ENCODE results near the gene DLL4. TPM values are rescaled to one million over a fixed set of nuclear protein-coding genes. Genes with fewer than 3 reads are reported as not detected.
"Not testable (repeated sequence)": the region's sequence is repeated elsewhere in the genome, so short reads cannot be mapped to it uniquely, and the experiment has no call there.

The DLL4 gene
- total RNA-seq, 1 donor from 2014 or later, result 15.2 TPM

GRCh38 chr15:40958723-40959122 lies 29.6 kb downstream of the DLL4 start:
- DNase-seq (ENCODE audit: low spot score), result no peak

DNA sequence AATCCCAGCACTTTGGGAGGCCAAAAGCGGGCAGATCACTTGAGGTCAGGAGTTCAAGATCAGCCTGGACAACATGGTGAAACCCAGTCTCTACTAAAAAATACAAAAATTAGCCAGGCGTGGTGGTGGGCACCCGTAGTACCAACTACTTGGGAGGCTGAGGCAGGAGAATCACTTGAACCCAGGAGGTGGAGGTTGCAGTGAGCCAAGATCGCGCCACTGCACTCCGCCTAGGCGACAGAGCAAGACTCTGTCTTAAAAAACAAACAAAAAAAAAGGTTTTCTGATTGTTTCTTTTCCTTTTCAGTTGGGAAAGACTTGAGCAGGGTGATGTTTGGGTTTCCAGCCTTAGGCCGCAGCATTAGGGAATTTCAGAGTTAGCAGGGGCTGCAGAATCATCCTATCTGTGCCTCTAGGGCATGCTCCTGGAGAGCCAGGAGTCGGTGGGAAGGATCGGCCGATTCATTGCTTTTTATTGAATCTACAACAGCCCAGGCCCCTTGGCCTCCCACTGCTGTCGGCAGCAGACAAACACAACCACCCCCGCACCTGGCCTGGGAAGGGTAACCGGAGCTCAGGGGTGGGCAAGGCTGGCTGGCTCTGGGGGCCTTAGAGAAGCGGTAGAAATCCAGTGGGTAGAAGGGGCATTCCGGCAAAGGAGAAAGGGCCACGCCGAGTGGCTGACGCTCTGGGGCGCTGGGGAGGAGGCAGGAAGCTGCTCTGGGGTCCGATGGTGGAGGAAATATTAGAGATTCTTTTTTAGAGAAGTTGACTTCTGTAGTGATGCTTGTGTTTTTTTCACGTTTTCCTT lies 30.4 kb downstream of the DLL4 start:
- no peak for DNase-seq (ENCODE audit: low spot score)

DNA sequence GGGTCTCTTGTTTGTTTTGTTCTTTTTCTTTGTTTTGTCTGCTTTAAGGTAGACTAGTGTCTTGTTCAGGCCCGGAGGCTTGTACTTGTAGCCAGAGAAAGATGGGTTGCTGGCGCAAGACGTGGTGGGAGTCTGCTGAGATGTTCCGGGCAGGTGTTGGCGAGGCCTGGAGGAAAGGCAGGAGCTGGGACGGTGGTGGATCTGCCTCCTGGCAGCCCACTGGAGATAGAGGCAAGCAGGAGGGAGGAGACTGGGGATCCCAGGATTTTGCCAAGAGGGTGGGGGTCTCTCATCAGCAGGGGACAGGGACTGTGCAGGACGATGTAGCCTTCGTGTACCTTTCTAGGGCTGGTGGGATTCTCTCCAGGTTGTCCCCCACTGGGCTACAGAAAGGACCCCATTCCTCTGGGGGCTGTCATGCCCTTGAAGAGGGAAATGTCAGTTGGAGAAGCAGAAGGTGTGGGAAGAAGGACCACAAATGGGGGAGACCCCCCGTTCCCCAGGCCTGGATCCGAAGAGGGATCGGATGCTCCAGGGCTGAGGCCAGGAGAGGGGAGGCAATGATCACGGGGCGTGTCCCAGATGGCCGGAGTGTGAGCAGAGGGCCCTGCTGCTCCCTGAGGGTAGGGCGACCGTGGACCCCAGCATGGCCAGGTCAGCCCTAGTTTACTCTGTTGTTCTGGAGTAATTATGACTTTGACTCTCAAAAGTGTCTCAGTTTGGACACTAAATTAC lies 31.2 kb downstream of the DLL4 start:
- DNase-seq (ENCODE audit: low spot score), result no peak

GRCh38 chr15:40960925-40961324 lies 31.8 kb downstream of the DLL4 start:
- peak; percentile 72 for DNase-seq (ENCODE audit: low spot score)

DNA sequence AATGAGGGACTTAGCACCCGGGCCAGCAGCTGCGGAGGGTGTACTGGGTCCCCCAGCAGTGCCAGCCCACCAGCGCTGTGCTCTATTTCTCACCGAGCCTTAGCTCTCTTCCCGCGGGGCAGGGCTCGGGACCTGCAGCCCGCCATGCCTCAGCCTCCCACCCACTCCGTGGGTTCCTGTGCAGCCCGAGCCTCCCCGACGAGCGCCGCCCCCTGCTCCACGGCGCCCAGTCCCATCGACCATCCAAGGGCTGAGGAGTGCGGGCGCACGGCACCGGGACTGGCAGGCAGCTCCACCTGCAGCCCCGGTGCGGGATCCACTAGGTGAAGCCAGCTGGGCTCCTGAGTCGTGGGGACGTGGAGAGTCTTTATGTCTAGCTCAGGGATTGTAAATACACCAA lies 32.6 kb downstream of the DLL4 start:
- DNase-seq (ENCODE audit: low spot score), result not testable (repeated sequence)

- not testable (repeated sequence) for DNase-seq (ENCODE audit: low spot score)
Measured at GRCh38 chr15:40962317-40962716, 33.2 kb downstream of the DLL4 start.

GRCh38 chr15:40963201-40963600 lies 34.1 kb downstream of the DLL4 start:
- no peak for DNase-seq (ENCODE audit: low spot score)

GRCh38 chr15:40964006-40964405 lies 34.9 kb downstream of the DLL4 start:
- no peak for DNase-seq (ENCODE audit: low spot score)

- DNase-seq (ENCODE audit: low spot score), result no peak
Measured at GRCh38 chr15:40964634-40965033, 35.5 kb downstream of the DLL4 start.

DNA sequence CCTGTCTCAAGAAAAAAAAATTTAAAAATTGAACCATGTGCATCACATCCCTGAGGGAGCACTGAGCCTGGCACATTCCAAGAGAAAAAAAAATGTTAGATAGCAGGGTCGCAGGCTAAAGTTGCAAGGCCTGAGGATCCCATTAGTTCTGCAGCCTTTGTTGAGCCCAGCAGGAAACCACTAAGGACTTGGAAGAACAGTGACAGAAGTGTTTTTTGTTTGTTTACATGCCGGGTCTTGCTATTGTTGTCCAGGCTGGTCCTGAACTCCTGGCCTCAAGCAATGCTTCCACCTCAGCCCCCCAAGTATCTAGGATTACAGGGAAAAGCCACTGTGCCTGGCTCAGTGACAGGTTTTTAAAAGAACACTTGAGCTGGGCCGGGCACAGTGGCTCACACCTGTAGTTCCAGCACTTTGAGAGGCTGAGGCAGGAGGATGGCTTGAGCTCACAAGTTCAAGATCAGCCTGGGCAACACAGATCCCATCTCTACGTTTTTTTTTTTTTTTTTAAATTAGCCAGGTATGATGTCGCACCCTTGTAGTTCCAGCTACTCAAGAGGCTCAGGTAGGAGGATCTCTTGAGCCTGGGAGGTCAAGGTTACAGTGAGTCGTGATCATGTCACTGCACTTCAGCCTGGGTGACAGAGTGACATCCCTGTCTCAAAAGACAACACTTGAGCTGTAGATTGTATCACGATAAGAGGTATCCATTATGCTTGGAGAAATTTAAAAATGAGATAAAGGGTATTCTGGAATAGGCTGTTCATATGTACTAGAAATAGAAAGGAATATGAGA lies 39.3 kb downstream of the DLL4 start:
- no peak for DNase-seq (ENCODE audit: low spot score)

GRCh38 chr15:40969363-40969762 lies 40.2 kb downstream of the DLL4 start:
- no peak for DNase-seq (ENCODE audit: low spot score)

DNA sequence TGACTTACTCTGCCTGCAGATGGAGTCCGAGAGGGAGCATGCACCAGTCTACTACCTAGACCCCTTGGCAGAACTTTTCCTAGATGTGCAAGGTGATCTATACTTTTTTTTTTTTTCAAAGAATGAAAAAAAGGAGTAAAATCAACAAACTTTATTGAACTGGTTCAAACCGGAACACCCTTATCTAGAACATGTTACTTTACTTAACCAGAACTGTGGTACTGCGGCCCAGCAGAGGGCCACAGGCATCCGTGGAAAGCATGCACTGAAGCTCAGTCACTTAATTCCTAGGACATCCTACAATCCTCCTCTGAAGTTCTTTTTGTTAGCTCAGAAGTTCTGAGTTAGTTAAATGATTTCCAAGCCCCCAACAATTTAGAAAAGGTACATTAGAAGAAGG lies 45.7 kb downstream of the DLL4 start:
- no peak for DNase-seq (ENCODE audit: low spot score)

- no peak for DNase-seq (ENCODE audit: low spot score)
Measured at GRCh38 chr15:40976819-40977218, 47.7 kb downstream of the DLL4 start.

- no peak for DNase-seq (ENCODE audit: low spot score)
Measured at GRCh38 chr15:40978141-40978540, 49.0 kb downstream of the DLL4 start.

GRCh38 chr15:40978562-40978961 lies 49.4 kb downstream of the DLL4 start:
- DNase-seq (ENCODE audit: low spot score), result no peak

GRCh38 chr15:40981186-40981585 lies 52.0 kb downstream of the DLL4 start:
- no peak for DNase-seq (ENCODE audit: low spot score)

GRCh38 chr15:40982855-40983254 lies 53.7 kb downstream of the DLL4 start:
- no peak for DNase-seq (ENCODE audit: low spot score)

GRCh38 chr15:40984406-40984805 lies 55.3 kb downstream of the DLL4 start:
- no peak for DNase-seq (ENCODE audit: low spot score)

DNA sequence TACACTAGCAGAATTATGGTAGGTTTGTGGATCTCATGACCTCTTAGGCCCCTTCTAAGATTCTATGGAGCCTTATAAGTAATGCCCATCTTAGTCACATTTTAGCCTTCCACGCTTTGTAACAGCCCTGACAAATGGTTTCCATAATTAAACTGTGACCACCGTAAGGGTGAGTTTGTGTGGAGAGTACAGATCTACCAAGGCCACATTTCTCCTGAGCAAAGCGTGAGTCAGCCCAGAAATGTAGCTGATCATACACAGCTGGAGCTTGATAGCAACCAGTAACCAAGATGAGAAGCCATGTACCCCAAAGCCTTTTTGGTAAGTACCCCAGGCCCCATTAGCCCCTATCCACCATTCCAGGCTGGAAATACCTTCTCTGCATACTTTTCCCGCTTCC lies 55.8 kb downstream of the DLL4 start:
- no peak for DNase-seq (ENCODE audit: low spot score)

DNA sequence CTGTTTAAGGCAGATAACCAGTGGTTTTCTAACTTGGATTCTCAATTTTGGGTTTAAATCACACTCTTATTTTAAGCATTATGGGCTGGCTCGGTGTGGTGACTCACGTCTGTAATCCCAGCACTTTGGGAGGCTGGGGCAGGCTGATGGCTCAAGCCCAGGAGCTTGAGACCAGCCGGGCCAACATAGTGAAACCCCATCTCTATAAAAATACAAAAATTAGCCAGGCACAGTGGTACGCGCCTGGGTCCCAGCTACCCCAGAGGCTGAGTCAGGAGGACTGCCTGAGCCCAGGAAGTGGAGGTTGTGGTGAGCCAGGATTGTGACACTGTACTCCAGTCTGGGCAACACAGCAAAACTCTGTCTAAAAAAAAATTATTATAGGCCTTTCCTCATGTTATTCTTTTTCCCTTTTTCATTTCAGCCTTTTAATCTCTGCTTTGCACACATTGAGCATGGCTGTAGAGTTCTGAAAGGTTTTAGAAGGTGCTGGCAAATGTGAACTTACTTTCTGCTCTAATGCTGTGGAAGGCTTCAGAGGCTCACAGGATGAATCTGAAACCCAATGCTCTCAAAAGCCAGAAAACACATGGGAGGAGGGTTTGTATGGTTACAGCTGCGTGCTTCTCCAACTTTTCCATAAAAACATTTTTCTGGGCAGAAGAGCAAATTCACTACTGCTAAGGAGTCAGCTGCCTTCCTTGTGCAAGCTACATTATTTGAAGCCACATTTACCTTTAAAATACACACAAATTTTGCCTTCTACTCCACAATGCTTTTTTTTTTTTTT lies 56.6 kb downstream of the DLL4 start:
- DNase-seq (ENCODE audit: low spot score), result no peak

DNA sequence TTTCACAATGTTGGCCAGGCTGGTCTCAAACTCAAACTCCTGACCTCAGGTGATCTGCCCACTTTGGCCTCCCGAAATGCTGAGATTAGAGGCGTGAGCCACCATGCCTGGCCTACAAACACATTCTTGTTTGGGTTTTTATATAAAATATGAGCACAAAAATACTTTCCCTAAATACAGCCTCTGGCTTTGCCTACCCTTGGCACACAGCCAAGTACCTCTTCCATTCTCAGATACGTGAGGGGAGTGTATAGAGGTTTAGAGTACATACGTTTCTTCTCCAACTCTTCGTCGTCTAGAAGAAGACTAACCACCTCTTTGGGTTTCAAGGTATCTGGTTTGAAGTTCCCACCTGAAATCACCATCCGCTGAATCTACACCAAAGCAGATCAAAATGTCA lies 57.7 kb downstream of the DLL4 start:
- DNase-seq (ENCODE audit: low spot score), result no peak

- DNase-seq (ENCODE audit: low spot score), result no peak
Measured at GRCh38 chr15:40988156-40988555, 59.0 kb downstream of the DLL4 start.
